Panc1 (cell line): ENCODE results near the gene ENAH. TPM values are rescaled to one million over a fixed set of nuclear protein-coding genes. Genes with fewer than 3 reads are reported as not detected.
"Not testable (repeated sequence)": the region's sequence is repeated elsewhere in the genome, so short reads cannot be mapped to it uniquely, and the experiment has no call there.

ENCODE experiments used
- ATAC-seq: fragments of 200-7000 bp; cut with Tn5 transposase; 2 replicates; pipeline ENCODE4 v1.9.1; 2020; ENCODE audit warnings: mild to moderate bottlenecking, moderate library complexity
- BruUV-seq: library from RNA; stranded (reverse); fragments of 400-500 nt; replicated peaks from 2 replicates; lab custom pipeline; 2021; lab: Mats Ljungman, UMichigan
- CTCF ChIA-PET: fragments of 300-600 bp; sonication (Branson Sonifier 250); formaldehyde crosslinking; loops from one replicate; lab custom pipeline; 2022; ENCODE audit warnings: antibody characterized with exemption; lab: Charles Lee
- POLR2A ChIA-PET: fragments of 300-600 bp; sonication (Branson Sonifier 250); formaldehyde crosslinking; loops from one replicate; lab custom pipeline; 2022; ENCODE audit warnings: antibody characterized with exemption; lab: Charles Lee
- DNase-seq: peaks from one replicate; pipeline ENCODE4 v3.0.0-alpha.2; 2010; ENCODE audit warnings: low read depth, low spot score
- H3K27ac ChIP-seq: 2 replicates; pipeline ENCODE4 v1.5.1; 2011; ENCODE audit warnings: mild to moderate bottlenecking, low read length, inconsistent platforms
- H3K27me3 ChIP-seq: fragments of 200-500 bp; sonication (Bioruptor generic); 2 replicates; pipeline ENCODE4 v1.6.0; 2014; ENCODE audit warnings: low read length, inconsistent platforms; ENCODE audit not compliant: control insufficient read depth, insufficient read depth
- H3K36me3 ChIP-seq: fragments of 200-500 bp; sonication (Bioruptor generic); 2 replicates; pipeline ENCODE4 v1.5.1; 2014; ENCODE audit warnings: inconsistent platforms, mild to moderate bottlenecking, low read length, moderate library complexity; ENCODE audit not compliant: control insufficient read depth, insufficient read depth
- H3K4me1 ChIP-seq: 2 replicates; pipeline ENCODE4 v1.5.1; 2011; ENCODE audit warnings: inconsistent platforms, mild to moderate bottlenecking, low read length, moderate library complexity; ENCODE audit not compliant: control insufficient read depth, insufficient read depth
- H3K4me3 ChIP-seq, 2 experiments: 2 replicates each; pipeline ENCODE4 v1.5.1; 2011 to 2012; ENCODE audit warnings: low read depth in 2 of 2, low read length in 2 of 2, mild to moderate bottlenecking in 2 of 2, inconsistent platforms in 1 of 2, moderate library complexity in 1 of 2
- H3K9me3 ChIP-seq: fragments of 200-500 bp; sonication (Bioruptor generic); 2 replicates; pipeline ENCODE4 v1.5.1; 2014; ENCODE audit warnings: low read depth, mild to moderate bottlenecking, inconsistent platforms, low read length, moderate library complexity; ENCODE audit not compliant: control insufficient read depth, insufficient read depth
- POLR2AphosphoS5 ChIP-seq: IDR thresholded peaks from 2 replicates; pipeline ENCODE4 v1.6.1; 2012; ENCODE audit warnings: mild to moderate bottlenecking, low read depth, low read length, moderate library complexity
- SIN3A ChIP-seq: IDR thresholded peaks from 2 replicates; pipeline ENCODE4 v1.6.1; 2012; ENCODE audit warnings: low read depth, mild to moderate bottlenecking, low read length, moderate library complexity, borderline replicate concordance; ENCODE audit not compliant: insufficient read depth
- TCF7L2 ChIP-seq: IDR thresholded peaks from 2 replicates; pipeline ENCODE4 v1.6.1; 2011; ENCODE audit warnings: mild to moderate bottlenecking, low read depth, low read length, inconsistent platforms
- in situ Hi-C: cut with HindIII; loops from 2 replicates; pipeline ENCODE4 v1.10.0; 2016; ENCODE audit warnings: low sequenced_read_pairs, low pct_unique_long_range_greater_than_20kb
- intact Hi-C: fragments of 100-400 bp; cut with micrococcal nuclease; formaldehyde crosslinking; loops from one replicate; pipeline ENCODE4 v1.10.0; 2022; ENCODE audit not compliant: unreplicated experiment
- total RNA-seq: library from RNA; stranded (reverse); gene quantifications from one replicate; pipeline ENCODE4 v1.2.1, GENCODE V29; 2021; ENCODE audit not compliant: unreplicated experiment
- TF ChIP-seq, protein P1 (sequence below), 2 experiments: IDR thresholded peaks; 2 replicates each; pipeline ENCODE4 v1.6.1; 2011 to 2012; ENCODE audit warnings: low read depth in 2 of 2, control low read depth in 1 of 2, low read length in 1 of 2, mild to moderate bottlenecking in 1 of 2, moderate library complexity in 1 of 2; ENCODE audit not compliant: insufficient read depth in 1 of 2
- TF ChIP-seq, protein P2 (sequence below): fragments of 450-650 bp; IDR thresholded peaks from 2 replicates; pipeline ENCODE4 v1.5.1; 2017; ENCODE audit warnings: mild to moderate bottlenecking

ENAH gene
- total RNA-seq, 1 experiment from 2014 or later = 133 TPM

DNA sequence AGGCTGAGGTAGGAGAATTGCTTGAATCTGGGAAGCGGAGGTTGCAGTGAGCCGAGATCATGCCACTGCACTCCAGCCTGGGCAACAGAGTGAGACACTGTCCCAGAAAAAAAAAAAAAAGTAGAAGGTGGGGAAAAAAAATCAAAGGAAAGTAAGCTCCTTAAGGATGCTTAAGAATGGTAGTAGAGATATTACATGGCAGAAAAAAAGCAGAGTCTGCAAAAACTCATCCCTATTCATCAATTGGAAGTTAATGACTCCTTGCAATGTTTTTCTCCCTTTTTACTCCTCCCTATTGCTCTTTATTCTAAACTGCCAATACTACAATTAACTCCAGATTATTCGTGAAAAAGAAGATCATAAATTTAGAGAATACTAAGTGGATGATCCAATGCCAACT is 23.4 kb downstream of the ENAH start:
- BruUV-seq = no TSS peak
- POLR2A ChIA-PET = no interaction called here
- H3K36me3 ChIP-seq = no peaks in the 10 kb centered on the region

DNA sequence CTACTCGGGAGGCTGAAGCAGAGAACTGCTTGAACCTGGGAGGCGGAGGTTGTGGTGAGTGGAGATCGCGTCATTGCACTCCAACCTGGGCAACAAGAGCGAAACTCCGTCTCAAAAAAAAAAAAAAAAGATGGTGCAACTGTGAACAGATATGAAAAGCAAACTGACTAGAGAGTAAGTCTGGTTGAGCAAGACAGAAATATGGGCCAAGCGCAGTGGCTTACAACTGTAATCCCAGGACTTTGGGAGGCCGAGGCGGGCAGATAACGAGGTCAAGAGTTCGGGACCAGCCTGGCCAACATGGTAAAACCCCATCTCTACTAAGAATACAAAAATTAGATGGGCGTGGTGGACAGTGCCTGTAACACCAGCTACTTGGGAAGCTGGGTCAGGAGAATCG is 24.1 kb downstream of the ENAH start:
- H3K36me3 ChIP-seq, H3K9me3 ChIP-seq, CTCF ChIA-PET, H3K27me3 ChIP-seq, in situ Hi-C loops, DNase-seq, intact Hi-C loops, BruUV-seq, H3K4me3 ChIP-seq, POLR2A ChIA-PET, H3K27ac ChIP-seq, ATAC-seq: not testable (repeated sequence)
- peaks cover 17% of the 10 kb centered on the region for H3K4me1 ChIP-seq

More for the DNA sequence above, 23.4 kb downstream of the ENAH start:
- Histone ChIP-seq H3K4me3 (no peak overlapping the region), H3K4me1 (peaks cover 17% of the 10 kb centered on the region), H3K9me3 (no peaks in the 10 kb centered on the region), H3K27me3 (no peaks in the 10 kb centered on the region), H3K27ac (no peak overlapping the region)
- TF ChIP-seq, protein P1, sequence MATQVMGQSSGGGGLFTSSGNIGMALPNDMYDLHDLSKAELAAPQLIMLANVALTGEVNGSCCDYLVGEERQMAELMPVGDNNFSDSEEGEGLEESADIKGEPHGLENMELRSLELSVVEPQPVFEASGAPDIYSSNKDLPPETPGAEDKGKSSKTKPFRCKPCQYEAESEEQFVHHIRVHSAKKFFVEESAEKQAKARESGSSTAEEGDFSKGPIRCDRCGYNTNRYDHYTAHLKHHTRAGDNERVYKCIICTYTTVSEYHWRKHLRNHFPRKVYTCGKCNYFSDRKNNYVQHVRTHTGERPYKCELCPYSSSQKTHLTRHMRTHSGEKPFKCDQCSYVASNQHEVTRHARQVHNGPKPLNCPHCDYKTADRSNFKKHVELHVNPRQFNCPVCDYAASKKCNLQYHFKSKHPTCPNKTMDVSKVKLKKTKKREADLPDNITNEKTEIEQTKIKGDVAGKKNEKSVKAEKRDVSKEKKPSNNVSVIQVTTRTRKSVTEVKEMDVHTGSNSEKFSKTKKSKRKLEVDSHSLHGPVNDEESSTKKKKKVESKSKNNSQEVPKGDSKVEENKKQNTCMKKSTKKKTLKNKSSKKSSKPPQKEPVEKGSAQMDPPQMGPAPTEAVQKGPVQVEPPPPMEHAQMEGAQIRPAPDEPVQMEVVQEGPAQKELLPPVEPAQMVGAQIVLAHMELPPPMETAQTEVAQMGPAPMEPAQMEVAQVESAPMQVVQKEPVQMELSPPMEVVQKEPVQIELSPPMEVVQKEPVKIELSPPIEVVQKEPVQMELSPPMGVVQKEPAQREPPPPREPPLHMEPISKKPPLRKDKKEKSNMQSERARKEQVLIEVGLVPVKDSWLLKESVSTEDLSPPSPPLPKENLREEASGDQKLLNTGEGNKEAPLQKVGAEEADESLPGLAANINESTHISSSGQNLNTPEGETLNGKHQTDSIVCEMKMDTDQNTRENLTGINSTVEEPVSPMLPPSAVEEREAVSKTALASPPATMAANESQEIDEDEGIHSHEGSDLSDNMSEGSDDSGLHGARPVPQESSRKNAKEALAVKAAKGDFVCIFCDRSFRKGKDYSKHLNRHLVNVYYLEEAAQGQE (IDR thresholded peaks at IDR 0.05; ENCODE audit: insufficient read depth in 1 of 2, low read depth in 2 of 2, low read length in 1 of 2) = no peak
- TF ChIP-seq TCF7L2 (no peak), SIN3A (no peak), POLR2AphosphoS5 (no peak)
- TF ChIP-seq, protein P2, sequence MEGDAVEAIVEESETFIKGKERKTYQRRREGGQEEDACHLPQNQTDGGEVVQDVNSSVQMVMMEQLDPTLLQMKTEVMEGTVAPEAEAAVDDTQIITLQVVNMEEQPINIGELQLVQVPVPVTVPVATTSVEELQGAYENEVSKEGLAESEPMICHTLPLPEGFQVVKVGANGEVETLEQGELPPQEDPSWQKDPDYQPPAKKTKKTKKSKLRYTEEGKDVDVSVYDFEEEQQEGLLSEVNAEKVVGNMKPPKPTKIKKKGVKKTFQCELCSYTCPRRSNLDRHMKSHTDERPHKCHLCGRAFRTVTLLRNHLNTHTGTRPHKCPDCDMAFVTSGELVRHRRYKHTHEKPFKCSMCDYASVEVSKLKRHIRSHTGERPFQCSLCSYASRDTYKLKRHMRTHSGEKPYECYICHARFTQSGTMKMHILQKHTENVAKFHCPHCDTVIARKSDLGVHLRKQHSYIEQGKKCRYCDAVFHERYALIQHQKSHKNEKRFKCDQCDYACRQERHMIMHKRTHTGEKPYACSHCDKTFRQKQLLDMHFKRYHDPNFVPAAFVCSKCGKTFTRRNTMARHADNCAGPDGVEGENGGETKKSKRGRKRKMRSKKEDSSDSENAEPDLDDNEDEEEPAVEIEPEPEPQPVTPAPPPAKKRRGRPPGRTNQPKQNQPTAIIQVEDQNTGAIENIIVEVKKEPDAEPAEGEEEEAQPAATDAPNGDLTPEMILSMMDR = no peak
- in situ Hi-C loops (no loop called here), intact Hi-C loops (no loop called here)
- ATAC-seq = no peak
- CTCF ChIA-PET = no interaction called here
- no peak for DNase-seq

DNA sequence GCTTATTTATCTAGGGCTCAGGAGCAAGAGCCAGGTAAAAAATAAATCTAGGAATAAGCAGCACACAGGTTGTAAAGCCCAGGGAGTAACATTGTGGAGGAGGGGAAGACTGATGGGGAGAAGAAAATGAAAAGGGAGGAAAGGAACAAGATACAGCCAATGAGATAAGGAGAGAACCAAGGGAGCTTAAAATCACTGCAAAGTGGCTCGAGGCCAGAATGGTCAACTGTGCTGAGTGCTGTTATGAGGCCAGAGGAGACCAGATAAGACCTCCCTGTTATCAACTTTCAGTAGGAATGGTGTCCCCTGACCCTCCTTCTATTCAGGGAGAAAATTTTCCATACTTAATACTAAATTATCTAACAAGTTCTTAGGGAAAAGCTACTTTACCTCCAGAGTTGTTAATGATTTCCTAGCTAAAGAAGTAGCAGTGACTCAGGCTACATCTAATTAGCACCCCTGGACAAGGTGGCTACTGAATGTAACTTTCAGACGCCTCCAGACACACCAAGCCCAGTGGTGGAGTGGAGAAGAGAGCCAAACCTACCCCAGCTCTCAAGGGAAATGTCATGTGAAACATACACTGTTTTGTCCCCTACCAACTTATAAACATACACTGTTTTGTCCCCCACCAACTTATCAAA is 25.5 kb downstream of the ENAH start:
- TF ChIP-seq, protein P1 (IDR thresholded peaks at IDR 0.05; ENCODE audit: insufficient read depth in 1 of 2, low read depth in 2 of 2, low read length in 1 of 2) = no peak
- no peak for TF ChIP-seq TCF7L2
- TF ChIP-seq SIN3A = no peak
- no peak for TF ChIP-seq POLR2AphosphoS5
- TF ChIP-seq, protein P2 = no peak
- CTCF ChIA-PET = no interaction called here
- in situ Hi-C loops = no loop called here
- Histone ChIP-seq H3K4me1 (peaks cover 17% of the 10 kb centered on the region), H3K27me3 (no peaks in the 10 kb centered on the region), H3K27ac (no peak overlapping the region), H3K9me3 (no peaks in the 10 kb centered on the region), H3K4me3 (no peak overlapping the region), H3K36me3 (no peaks in the 10 kb centered on the region)
- DNase-seq (no peak), ATAC-seq (no peak)
- no TSS peak for BruUV-seq
- intact Hi-C loops = no loop called here
- POLR2A ChIA-PET = interaction anchor here (0.5 to 0.6 kb wide), 2 partner anchors 70 to 1853 kb away, joined by 3 to 4 read pairs; no protein-coding TSS in a partner anchor
